ENCODE data around the gene STK32B.
"Not testable (repeated sequence)": the region's sequence is repeated elsewhere in the genome, so short reads cannot be mapped to it uniquely, and the experiment has no call there.

STK32B gene

GRCh38 chr4:5292101-5292500 lies 240.8 kb downstream of the STK32B start:
- DNase-seq (ENCODE audit: low read depth), result no peak
- no peak overlapping the region for H3K4me3 ChIP-seq (ENCODE audit: low read depth, low read length)
- in situ Hi-C loops (cut with HindIII; ENCODE audit: low sequenced_read_pairs), result no loop called here

GRCh38 chr4:5298000-5298787 lies 246.9 kb downstream of the STK32B start:
- H3K4me3 ChIP-seq (ENCODE audit: low read depth, low read length); in situ Hi-C loops (cut with HindIII; ENCODE audit: low sequenced_read_pairs); DNase-seq (ENCODE audit: low read depth): not testable (repeated sequence)

More at GRCh38 chr4:5292101-5292500, 240.8 kb downstream of the STK32B start:
- TF ChIP-seq CTCF (IDR thresholded peaks at IDR 0.05; ENCODE audit: low read depth, low read length, missing control alignments), result no peak

- no peak for DNase-seq (ENCODE audit: low read depth)
- in situ Hi-C loops (cut with HindIII; ENCODE audit: low sequenced_read_pairs), result no loop called here
- no peak overlapping the region for H3K4me3 ChIP-seq (ENCODE audit: low read depth, low read length)
- no peak for TF ChIP-seq CTCF (IDR thresholded peaks at IDR 0.05; ENCODE audit: low read depth, low read length, missing control alignments)
These were observed 249.0 kb downstream of the STK32B start for GRCh38 chr4:5300283-5300682.

- H3K4me3 ChIP-seq (ENCODE audit: low read depth, low read length), result no peak overlapping the region
- in situ Hi-C loops (cut with HindIII; ENCODE audit: low sequenced_read_pairs), result no loop called here
- no peak for DNase-seq (ENCODE audit: low read depth)
- TF ChIP-seq CTCF (IDR thresholded peaks at IDR 0.05; ENCODE audit: low read depth, low read length, missing control alignments), result no peak
These were observed 256.6 kb downstream of the STK32B start for GRCh38 chr4:5307928-5308327.

GRCh38 chr4:5322321-5322720 lies 271.0 kb downstream of the STK32B start:
- TF ChIP-seq CTCF (IDR thresholded peaks at IDR 0.05; ENCODE audit: low read depth, low read length, missing control alignments), result no peak
- no peak for DNase-seq (ENCODE audit: low read depth)
- no peak overlapping the region for H3K4me3 ChIP-seq (ENCODE audit: low read depth, low read length)
- in situ Hi-C loops (cut with HindIII; ENCODE audit: low sequenced_read_pairs), result no loop called here

GRCh38 chr4:5330339-5330989 lies 279.2 kb downstream of the STK32B start:
- no peak for TF ChIP-seq CTCF (IDR thresholded peaks at IDR 0.05; ENCODE audit: low read depth, low read length, missing control alignments)

GRCh38 chr4:5337731-5338130 lies 286.5 kb downstream of the STK32B start:
- in situ Hi-C loops (cut with HindIII; ENCODE audit: low sequenced_read_pairs), result no loop called here
- TF ChIP-seq CTCF (IDR thresholded peaks at IDR 0.05; ENCODE audit: low read depth, low read length, missing control alignments), result no peak
- H3K4me3 ChIP-seq (ENCODE audit: low read depth, low read length), result no peak overlapping the region
- no peak for DNase-seq (ENCODE audit: low read depth)

More at GRCh38 chr4:5330339-5330989, 279.2 kb downstream of the STK32B start:
- H3K4me3 ChIP-seq (ENCODE audit: low read depth, low read length), result no peak overlapping the region
- in situ Hi-C loops (cut with HindIII; ENCODE audit: low sequenced_read_pairs), result no loop called here
- DNase-seq (ENCODE audit: low read depth), result no peak

Data from astrocyte of the cerebellum (primary cell).